ENCODE data around the gene CAMSAP1. TPM values are rescaled to one million over a fixed set of nuclear protein-coding genes. Genes with fewer than 3 reads are reported as not detected.

The CAMSAP1 gene
- polyA plus RNA-seq, 3 donors = 0.71 to 9.0 (median 0.75) TPM

GRCh38 chr9:135789838-135790291 is 117.5 kb downstream of the CAMSAP1 start:
- no peak overlapping the region for H3K4me3 Mint-ChIP-seq

GRCh38 chr9:135788576-135789300 is 118.6 kb downstream of the CAMSAP1 start:
- H3K9me3 ChIP-seq (replicated peaks in 1 of 2; ENCODE audit: control insufficient read depth in 1 of 2, insufficient read depth in 1 of 2, low read length in 2 of 2) = no peaks in the 10 kb centered on the region
- DNase-seq = no peak
- H4K20me1 ChIP-seq (ENCODE audit: insufficient read depth, low read length) = no peaks in the 10 kb centered on the region
- Mint-ChIP-seq H3K4me1 (no peaks in the 10 kb centered on the region), H3K36me3 (no peaks in the 10 kb centered on the region), H3K27ac (no peak overlapping the region), H3K27me3 (ENCODE audit: low read depth in 3 of 3) (peaks cover 2 to 6% (median 5%) of the 10 kb centered on the region in 3 donors), H3K4me3 (no peak overlapping the region), H3K9me3 (no peaks in the 10 kb centered on the region)
- no peak overlapping the region for H2AFZ ChIP-seq (ENCODE audit: insufficient read depth, low read depth, low read length, poor library complexity, severe bottlenecking)
- no peak overlapping the region for H3K4me3 ChIP-seq (replicated peaks in 1 of 3; ENCODE audit: low read depth in 2 of 3, low read length in 3 of 3)
- no peak overlapping the region for H3K9ac ChIP-seq (ENCODE audit: insufficient read depth, low read length, poor library complexity, severe bottlenecking)
- no peaks in the 10 kb centered on the region for H3K79me2 ChIP-seq (ENCODE audit: insufficient read depth, low read length)
- WGBS (ENCODE audit: insufficient coverage) = 83% methylated on average over 36 of the region's 36 CpGs
- H3K4me1 ChIP-seq (ENCODE audit: control insufficient read depth in 1 of 2, insufficient read depth in 2 of 2, low read length in 2 of 2) = no peaks in the 10 kb centered on the region
- H3K4me2 ChIP-seq (replicated peaks; ENCODE audit: extremely low read depth, low read length, poor library complexity, severe bottlenecking) = no peak overlapping the region
- intact Hi-C loops (cut with micrococcal nuclease) = no loop called here
- H3K27me3 ChIP-seq (ENCODE audit: control insufficient read depth in 2 of 2, insufficient read depth in 2 of 2, low read length in 2 of 2) = no peaks in the 10 kb centered on the region
- no peaks in the 10 kb centered on the region for H3K36me3 ChIP-seq (replicated peaks in 1 of 2; ENCODE audit: control insufficient read depth in 1 of 2, insufficient read depth in 2 of 2, low read length in 2 of 2)
- TF ChIP-seq CTCF (IDR thresholded peaks at IDR 0.05) = no peak
- no peak overlapping the region for H3K27ac ChIP-seq (ENCODE audit: low read depth in 1 of 2, low read length in 2 of 2)

More at GRCh38 chr9:135789838-135790291, 117.5 kb downstream of the CAMSAP1 start:
- Mint-ChIP-seq H3K36me3 (no peaks in the 10 kb centered on the region), H3K4me1 (no peaks in the 10 kb centered on the region), H3K9me3 (no peaks in the 10 kb centered on the region), H3K27me3 (ENCODE audit: low read depth in 3 of 3) (peaks cover 2 to 6% (median 4%) of the 10 kb centered on the region in 3 donors), H3K27ac (no peak overlapping the region)
- no peak overlapping the region for H3K4me2 ChIP-seq (replicated peaks; ENCODE audit: extremely low read depth, low read length, poor library complexity, severe bottlenecking)
- no peak for TF ChIP-seq CTCF (IDR thresholded peaks at IDR 0.05)
- DNase-seq = no peak
- H2AFZ ChIP-seq (ENCODE audit: insufficient read depth, low read depth, low read length, poor library complexity, severe bottlenecking) = no peak overlapping the region
- H3K27ac ChIP-seq (ENCODE audit: low read depth in 1 of 2, low read length in 2 of 2) = no peak overlapping the region
- no peak overlapping the region for H3K4me3 ChIP-seq (replicated peaks in 1 of 3; ENCODE audit: low read depth in 2 of 3, low read length in 3 of 3)
- WGBS (ENCODE audit: insufficient coverage) = 91% methylated on average over 10 of the region's 13 CpGs
- H3K4me1 ChIP-seq (ENCODE audit: control insufficient read depth in 1 of 2, insufficient read depth in 2 of 2, low read length in 2 of 2) = no peaks in the 10 kb centered on the region
- no peaks in the 10 kb centered on the region for H3K27me3 ChIP-seq (ENCODE audit: control insufficient read depth in 2 of 2, insufficient read depth in 2 of 2, low read length in 2 of 2)
- H3K79me2 ChIP-seq (ENCODE audit: insufficient read depth, low read length) = no peaks in the 10 kb centered on the region
- H3K9ac ChIP-seq (ENCODE audit: insufficient read depth, low read length, poor library complexity, severe bottlenecking) = no peak overlapping the region
- no peaks in the 10 kb centered on the region for H3K9me3 ChIP-seq (replicated peaks in 1 of 2; ENCODE audit: control insufficient read depth in 1 of 2, insufficient read depth in 1 of 2, low read length in 2 of 2)
- no peaks in the 10 kb centered on the region for H3K36me3 ChIP-seq (replicated peaks in 1 of 2; ENCODE audit: control insufficient read depth in 1 of 2, insufficient read depth in 2 of 2, low read length in 2 of 2)
- H4K20me1 ChIP-seq (ENCODE audit: insufficient read depth, low read length) = no peaks in the 10 kb centered on the region
- intact Hi-C loops (cut with micrococcal nuclease) = no loop called here

Measured in CD14-positive monocyte (primary cell).